ENCODE results near the gene FAM168B. TPM values are rescaled to one million over a fixed set of nuclear protein-coding genes. Genes with fewer than 3 reads are reported as not detected.

FAM168B gene
- polyA plus RNA-seq, 1 of the 3 experiments (the other 2 are of a cell fraction), result 72.7 TPM

GRCh38 chr2:131039101-131039440, 54.2 kb downstream of the FAM168B start:
- no peaks in the 10 kb centered on the region for H3K36me3 ChIP-seq (replicated peaks in 1 of 2; ENCODE audit: control insufficient read depth in 1 of 2, insufficient read depth in 2 of 2, low read length in 1 of 2)
- peaks cover 0 to 37% of the 10 kb centered on the region in 2 experiments; a peak in 1 of 4 replicates for H3K4me1 ChIP-seq (ENCODE audit: control insufficient read depth in 1 of 2, insufficient read depth in 2 of 2, low read depth in 1 of 2, low read length in 1 of 2)
- no peak for DNase-seq
- H3K27ac ChIP-seq (ENCODE audit: low read depth in 2 of 2, low read length in 1 of 2), result no peak overlapping the region
- no peak overlapping the region for H3K4me2 ChIP-seq
- H3K9me2 ChIP-seq, result no peaks in the 10 kb centered on the region
- TF ChIP-seq MEF2A (IDR thresholded peaks at IDR 0.05; ENCODE audit: borderline replicate concordance, low read depth) (no peak), CTCF (IDR thresholded peaks at IDR 0.05) (no peak), TEAD4 (IDR thresholded peaks at IDR 0.05; ENCODE audit: borderline replicate concordance, insufficient read depth) (no peak), MXI1 (IDR thresholded peaks at IDR 0.05; ENCODE audit: low read depth, low read length) (no peak), ELF1 (IDR thresholded peaks at IDR 0.05) (no peak), YY1 (IDR thresholded peaks at IDR 0.05; ENCODE audit: low read depth) (no peak)
- TF ChIP-seq, protein P1, sequence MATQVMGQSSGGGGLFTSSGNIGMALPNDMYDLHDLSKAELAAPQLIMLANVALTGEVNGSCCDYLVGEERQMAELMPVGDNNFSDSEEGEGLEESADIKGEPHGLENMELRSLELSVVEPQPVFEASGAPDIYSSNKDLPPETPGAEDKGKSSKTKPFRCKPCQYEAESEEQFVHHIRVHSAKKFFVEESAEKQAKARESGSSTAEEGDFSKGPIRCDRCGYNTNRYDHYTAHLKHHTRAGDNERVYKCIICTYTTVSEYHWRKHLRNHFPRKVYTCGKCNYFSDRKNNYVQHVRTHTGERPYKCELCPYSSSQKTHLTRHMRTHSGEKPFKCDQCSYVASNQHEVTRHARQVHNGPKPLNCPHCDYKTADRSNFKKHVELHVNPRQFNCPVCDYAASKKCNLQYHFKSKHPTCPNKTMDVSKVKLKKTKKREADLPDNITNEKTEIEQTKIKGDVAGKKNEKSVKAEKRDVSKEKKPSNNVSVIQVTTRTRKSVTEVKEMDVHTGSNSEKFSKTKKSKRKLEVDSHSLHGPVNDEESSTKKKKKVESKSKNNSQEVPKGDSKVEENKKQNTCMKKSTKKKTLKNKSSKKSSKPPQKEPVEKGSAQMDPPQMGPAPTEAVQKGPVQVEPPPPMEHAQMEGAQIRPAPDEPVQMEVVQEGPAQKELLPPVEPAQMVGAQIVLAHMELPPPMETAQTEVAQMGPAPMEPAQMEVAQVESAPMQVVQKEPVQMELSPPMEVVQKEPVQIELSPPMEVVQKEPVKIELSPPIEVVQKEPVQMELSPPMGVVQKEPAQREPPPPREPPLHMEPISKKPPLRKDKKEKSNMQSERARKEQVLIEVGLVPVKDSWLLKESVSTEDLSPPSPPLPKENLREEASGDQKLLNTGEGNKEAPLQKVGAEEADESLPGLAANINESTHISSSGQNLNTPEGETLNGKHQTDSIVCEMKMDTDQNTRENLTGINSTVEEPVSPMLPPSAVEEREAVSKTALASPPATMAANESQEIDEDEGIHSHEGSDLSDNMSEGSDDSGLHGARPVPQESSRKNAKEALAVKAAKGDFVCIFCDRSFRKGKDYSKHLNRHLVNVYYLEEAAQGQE (IDR thresholded peaks at IDR 0.05; ENCODE audit: low read depth, low read length), result no peak
- H3K79me2 ChIP-seq (ENCODE audit: insufficient read depth), result no peaks in the 10 kb centered on the region
- no peaks in the 10 kb centered on the region for H3K9me3 ChIP-seq
- ChIA-PET CTCF (no interaction called here), POLR2A (no interaction called here)
- no peak overlapping the region for H2AFZ ChIP-seq (ENCODE audit: low read depth)
- 92% methylated on average over 5 of the region's 9 CpGs for WGBS (ENCODE audit: low lambda C conversion rate)
- no peaks in the 10 kb centered on the region for H4K20me1 ChIP-seq (ENCODE audit: insufficient read depth)
- no peak overlapping the region for H3K4me3 ChIP-seq (ENCODE audit: low read depth in 2 of 2, low read length in 1 of 2)
- no peaks in the 10 kb centered on the region for H3K27me3 ChIP-seq (ENCODE audit: insufficient read depth)
- H3K9ac ChIP-seq, result no peak overlapping the region
- H3F3A ChIP-seq (replicated peaks; ENCODE audit: insufficient read depth), result no peaks in the 10 kb centered on the region

DNA sequence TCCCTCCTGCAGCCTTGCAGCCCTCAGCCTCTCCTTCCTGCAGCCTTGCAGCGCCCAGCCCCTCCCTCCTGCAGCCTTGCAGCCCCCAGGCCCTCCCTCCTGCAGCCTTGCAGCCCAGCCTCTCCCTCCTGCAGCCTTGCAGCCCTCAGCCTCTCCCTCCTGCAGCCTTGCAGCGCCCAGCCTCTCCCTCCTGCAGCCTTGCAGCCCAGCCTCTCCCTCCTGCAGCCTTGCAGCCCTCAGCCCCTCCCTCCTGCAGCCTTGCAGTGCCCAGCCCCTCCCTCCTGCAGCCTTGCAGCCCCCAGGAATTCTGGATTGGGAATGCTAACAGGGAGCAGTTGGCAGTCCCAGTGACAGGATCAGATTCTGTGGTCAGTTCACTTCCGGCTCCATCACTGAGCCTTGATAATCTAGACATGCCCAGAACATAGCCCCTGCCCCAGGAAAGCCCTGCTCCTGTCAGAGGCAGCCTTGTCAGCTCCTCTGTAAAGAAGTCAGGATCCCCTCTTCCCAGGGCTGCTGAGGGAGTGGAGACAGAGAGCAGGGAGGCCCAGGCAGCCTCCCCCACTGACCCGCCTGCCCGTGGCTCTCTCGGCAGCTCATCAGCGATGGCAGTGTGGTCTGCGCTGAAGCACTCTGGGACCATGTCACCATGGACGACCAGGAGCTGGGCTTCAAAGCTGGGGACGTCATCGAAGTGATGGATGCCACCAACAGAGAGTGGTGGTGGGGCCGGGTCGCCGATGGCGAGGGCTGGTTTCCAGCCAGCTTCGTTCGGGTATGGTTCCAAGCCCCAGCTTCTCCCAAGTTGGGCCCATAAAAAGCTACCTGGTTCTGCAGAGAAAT, 54.8 kb downstream of the FAM168B start:
- ChIA-PET POLR2A (no interaction called here), CTCF (interaction anchor here (0.8 to 1.2 kb wide), 2 partner anchors 54 to 118 kb away, joined by 3 read pairs; no protein-coding TSS in a partner anchor)
- DNase-seq, result no peak
- TF ChIP-seq, protein P2, sequence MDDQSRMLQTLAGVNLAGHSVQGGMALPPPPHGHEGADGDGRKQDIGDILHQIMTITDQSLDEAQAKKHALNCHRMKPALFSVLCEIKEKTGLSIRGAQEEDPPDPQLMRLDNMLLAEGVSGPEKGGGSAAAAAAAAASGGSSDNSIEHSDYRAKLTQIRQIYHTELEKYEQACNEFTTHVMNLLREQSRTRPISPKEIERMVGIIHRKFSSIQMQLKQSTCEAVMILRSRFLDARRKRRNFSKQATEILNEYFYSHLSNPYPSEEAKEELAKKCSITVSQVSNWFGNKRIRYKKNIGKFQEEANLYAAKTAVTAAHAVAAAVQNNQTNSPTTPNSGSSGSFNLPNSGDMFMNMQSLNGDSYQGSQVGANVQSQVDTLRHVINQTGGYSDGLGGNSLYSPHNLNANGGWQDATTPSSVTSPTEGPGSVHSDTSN (IDR thresholded peaks at IDR 0.05), result no peak
- TF ChIP-seq YY1 (IDR thresholded peaks at IDR 0.05; ENCODE audit: low read depth), result no peak
- no peak for TF ChIP-seq NFIC (IDR thresholded peaks at IDR 0.05; ENCODE audit: borderline replicate concordance)
- no peak for TF ChIP-seq MEF2A (IDR thresholded peaks at IDR 0.05; ENCODE audit: borderline replicate concordance, low read depth)
- TF ChIP-seq USF2 (IDR thresholded peaks at IDR 0.05; ENCODE audit: borderline replicate concordance, low read depth, low read length), result no peak
- TF ChIP-seq TAF1 (IDR thresholded peaks at IDR 0.05; ENCODE audit: borderline replicate concordance, low read depth, low read length), result no peak
- TF ChIP-seq, protein P3, sequence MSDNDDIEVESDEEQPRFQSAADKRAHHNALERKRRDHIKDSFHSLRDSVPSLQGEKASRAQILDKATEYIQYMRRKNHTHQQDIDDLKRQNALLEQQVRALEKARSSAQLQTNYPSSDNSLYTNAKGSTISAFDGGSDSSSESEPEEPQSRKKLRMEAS (IDR thresholded peaks at IDR 0.05; ENCODE audit: low read depth), result no peak
- no peak for TF ChIP-seq GABPA (IDR thresholded peaks at IDR 0.05; ENCODE audit: low read depth)
- no peak for TF ChIP-seq RAD21 (IDR thresholded peaks at IDR 0.05; ENCODE audit: low read length)
- Histone ChIP-seq H4K20me1 (ENCODE audit: insufficient read depth) (no peaks in the 10 kb centered on the region), H3K9me2 (no peaks in the 10 kb centered on the region), H3K36me3 (replicated peaks in 1 of 2; ENCODE audit: control insufficient read depth in 1 of 2, insufficient read depth in 2 of 2, low read length in 1 of 2) (no peaks in the 10 kb centered on the region), H3K9ac (no peak overlapping the region), H3F3A (replicated peaks; ENCODE audit: insufficient read depth) (no peaks in the 10 kb centered on the region), H2AFZ (ENCODE audit: low read depth) (no peak overlapping the region), H3K4me1 (ENCODE audit: control insufficient read depth in 1 of 2, insufficient read depth in 2 of 2, low read depth in 1 of 2, low read length in 1 of 2) (peaks cover 0 to 41% of the 10 kb centered on the region in 2 experiments; a peak in 1 of 4 replicates), H3K79me2 (ENCODE audit: insufficient read depth) (no peaks in the 10 kb centered on the region), H3K27ac (ENCODE audit: low read depth in 2 of 2, low read length in 1 of 2) (no peak overlapping the region), H3K9me3 (no peaks in the 10 kb centered on the region), H3K4me3 (ENCODE audit: low read depth in 2 of 2, low read length in 1 of 2) (no peak overlapping the region), H3K4me2 (no peak overlapping the region), H3K27me3 (ENCODE audit: insufficient read depth) (no peaks in the 10 kb centered on the region)
- 92% methylated on average over 16 of the region's 17 CpGs for WGBS (ENCODE audit: low lambda C conversion rate)

Data from SK-N-SH (cell line).